ENCODE measurements around the gene KRT79. TPM values are rescaled to one million over a fixed set of nuclear protein-coding genes. Genes with fewer than 3 reads are reported as not detected.
"Not testable (repeated sequence)": the region's sequence is repeated elsewhere in the genome, so short reads cannot be mapped to it uniquely, and the experiment has no call there.

Gene KRT79
- total and polyA plus RNA-seq, 2 donors (not counting 1 experiment from before 2014, with no cell fraction given) = not detected

- H3K36me3 ChIP-seq (ENCODE audit: control insufficient read depth, insufficient read depth, low read length) = no peaks in the 10 kb centered on the region
- H3K9me3 ChIP-seq (ENCODE audit: control insufficient read depth, insufficient read depth, low read depth, low read length) = no peaks in the 10 kb centered on the region
- H3K9ac ChIP-seq (ENCODE audit: insufficient read depth, low read length) = no peak overlapping the region
- no peaks in the 10 kb centered on the region for H3K79me2 ChIP-seq (ENCODE audit: control insufficient read depth, insufficient read depth, low read length)
- H3K4me1 ChIP-seq (ENCODE audit: control insufficient read depth, extremely low read depth, insufficient read depth, low read length) = no peaks in the 10 kb centered on the region
- H3K27ac ChIP-seq (ENCODE audit: insufficient read depth, low read length) = no peak overlapping the region
- H3K4me3 ChIP-seq (replicated peaks in 1 of 4; ENCODE audit: control extremely low read depth in 1 of 4, insufficient read depth in 1 of 4, low read depth in 3 of 4, low read length in 4 of 4) = no peak overlapping the region
- no peaks in the 10 kb centered on the region for H3K27me3 ChIP-seq (ENCODE audit: control insufficient read depth, insufficient read depth, low read length)
- no peak for TF ChIP-seq EZH2 (IDR thresholded peaks at IDR 0.05; ENCODE audit: low read length, missing control alignments)
- TF ChIP-seq CTCF (conservative IDR thresholded peaks at IDR 0.05 in 1 of 2, IDR thresholded peaks at IDR 0.05 in 1 of 2; ENCODE audit: low read depth in 1 of 2, low read length in 2 of 2) = no peak
- no peaks in the 10 kb centered on the region for H4K20me1 ChIP-seq (ENCODE audit: control insufficient read depth, extremely low read depth, insufficient read depth, low read length)
- DNase-seq (ENCODE audit: low read depth in 2 of 2) = no peak
- H3K4me2 ChIP-seq (ENCODE audit: extremely low read depth, insufficient read depth, low read length) = no peak overlapping the region
- no peak overlapping the region for H2AFZ ChIP-seq (ENCODE audit: low read length)
These were observed 37.7 kb downstream of the KRT79 start for GRCh38 chr12:52796429-52796794.

DNA sequence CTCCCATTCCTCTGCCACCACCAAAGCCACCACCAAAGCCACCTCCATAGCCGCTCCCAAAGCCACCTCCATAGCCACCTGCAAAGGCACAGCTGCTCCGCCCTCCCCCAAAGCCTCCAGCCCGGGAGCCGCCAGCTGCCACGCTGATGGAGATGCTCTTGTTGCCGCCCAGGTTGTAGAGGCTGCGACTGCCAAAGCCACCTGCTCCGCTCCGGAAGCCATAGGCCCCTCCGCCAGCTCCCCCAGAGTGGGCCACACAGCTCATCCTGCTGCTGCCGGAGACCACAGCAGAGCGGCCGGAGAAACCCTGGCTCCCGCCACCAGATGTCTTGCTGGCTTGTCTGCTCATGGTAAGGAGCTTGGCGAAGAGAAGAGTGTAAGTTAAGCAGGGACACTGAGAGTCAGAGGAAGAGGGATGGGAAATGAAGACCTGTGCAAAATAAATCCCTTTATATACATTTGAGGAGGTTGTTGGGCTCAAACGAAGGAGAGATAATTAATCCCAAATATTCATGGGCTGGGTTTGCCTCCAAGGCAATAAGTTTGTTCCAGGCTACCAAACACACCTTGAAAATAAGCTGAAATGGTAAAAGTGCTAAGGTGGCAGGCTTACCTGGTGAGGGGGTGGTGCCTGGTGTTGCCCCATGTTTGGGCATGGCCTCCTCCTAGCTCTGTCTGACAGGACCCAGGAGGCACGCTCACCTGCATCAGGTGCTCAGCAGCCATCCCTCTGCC is 38.2 kb downstream of the KRT79 start, which contains the start of gene KRT3:
TSS of gene KRT3 (minus strand) at position 424 of the 735 bp plus-strand sequence. CDS start at position 349, 75 bp downstream.
- Histone ChIP-seq H2AFZ (ENCODE audit: low read length) (no peak within 1 kb of the TSS), H3K9me3 (ENCODE audit: control insufficient read depth, insufficient read depth, low read depth, low read length) (no peaks in the 10 kb centered on the region), H3K36me3 (ENCODE audit: control insufficient read depth, insufficient read depth, low read length) (no peaks in the 10 kb centered on the region), H3K4me3 (replicated peaks in 1 of 4; ENCODE audit: control extremely low read depth in 1 of 4, insufficient read depth in 1 of 4, low read depth in 3 of 4, low read length in 4 of 4) (no peak within 1 kb of the TSS), H3K4me2 (ENCODE audit: extremely low read depth, insufficient read depth, low read length) (no peak within 1 kb of the TSS), H3K27me3 (ENCODE audit: control insufficient read depth, insufficient read depth, low read length) (peaks cover 3% of the 10 kb centered on the region), H3K79me2 (ENCODE audit: control insufficient read depth, insufficient read depth, low read length) (no peaks in the 10 kb centered on the region), H3K27ac (ENCODE audit: insufficient read depth, low read length) (no peak within 1 kb of the TSS), H3K9ac (ENCODE audit: insufficient read depth, low read length) (no peak within 1 kb of the TSS), H3K4me1 (ENCODE audit: control insufficient read depth, extremely low read depth, insufficient read depth, low read length) (no peaks in the 10 kb centered on the region), H4K20me1 (ENCODE audit: control insufficient read depth, extremely low read depth, insufficient read depth, low read length) (no peaks in the 10 kb centered on the region)
- TF ChIP-seq EZH2 (IDR thresholded peaks at IDR 0.05; ENCODE audit: low read length, missing control alignments) (no peak), CTCF (conservative IDR thresholded peaks at IDR 0.05 in 1 of 2, IDR thresholded peaks at IDR 0.05 in 1 of 2; ENCODE audit: low read depth in 1 of 2, low read length in 2 of 2) (no peak)
- DNase-seq (ENCODE audit: low read depth in 2 of 2) = no peak

DNA sequence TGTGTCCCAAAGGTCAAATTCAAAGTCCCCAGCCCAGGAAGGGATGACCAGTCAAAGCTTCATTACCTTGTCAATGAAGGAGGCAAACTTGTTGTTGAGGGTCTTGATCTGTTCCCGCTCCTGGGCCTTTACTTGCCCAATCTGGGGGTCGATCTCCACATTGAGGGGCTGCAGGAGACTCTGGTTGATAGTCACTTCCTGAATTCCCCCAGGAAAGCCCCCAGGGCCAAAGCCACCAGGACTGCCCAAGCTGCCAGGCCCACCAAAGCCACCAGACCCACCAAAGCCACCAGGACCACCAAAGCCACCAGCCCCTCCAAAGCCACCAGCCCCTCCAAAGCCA is 38.8 kb downstream of the KRT79 start:
- not testable (repeated sequence) for H3K4me2 ChIP-seq (ENCODE audit: extremely low read depth, insufficient read depth, low read length); H3K36me3 ChIP-seq (ENCODE audit: control insufficient read depth, insufficient read depth, low read length); H3K9me3 ChIP-seq (ENCODE audit: control insufficient read depth, insufficient read depth, low read depth, low read length); H2AFZ ChIP-seq (ENCODE audit: low read length); H3K9ac ChIP-seq (ENCODE audit: insufficient read depth, low read length); H3K27ac ChIP-seq (ENCODE audit: insufficient read depth, low read length); H3K27me3 ChIP-seq (ENCODE audit: control insufficient read depth, insufficient read depth, low read length); H4K20me1 ChIP-seq (ENCODE audit: control insufficient read depth, extremely low read depth, insufficient read depth, low read length); H3K79me2 ChIP-seq (ENCODE audit: control insufficient read depth, insufficient read depth, low read length); DNase-seq (ENCODE audit: low read depth in 2 of 2); H3K4me1 ChIP-seq (ENCODE audit: control insufficient read depth, extremely low read depth, insufficient read depth, low read length); H3K4me3 ChIP-seq (replicated peaks in 1 of 4; ENCODE audit: control extremely low read depth in 1 of 4, insufficient read depth in 1 of 4, low read depth in 3 of 4, low read length in 4 of 4)

All from fibroblast of lung (primary cell).